ENCODE results near the gene OR9A2.

Gene OR9A2, protein sequence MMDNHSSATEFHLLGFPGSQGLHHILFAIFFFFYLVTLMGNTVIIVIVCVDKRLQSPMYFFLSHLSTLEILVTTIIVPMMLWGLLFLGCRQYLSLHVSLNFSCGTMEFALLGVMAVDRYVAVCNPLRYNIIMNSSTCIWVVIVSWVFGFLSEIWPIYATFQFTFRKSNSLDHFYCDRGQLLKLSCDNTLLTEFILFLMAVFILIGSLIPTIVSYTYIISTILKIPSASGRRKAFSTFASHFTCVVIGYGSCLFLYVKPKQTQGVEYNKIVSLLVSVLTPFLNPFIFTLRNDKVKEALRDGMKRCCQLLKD

DNA sequence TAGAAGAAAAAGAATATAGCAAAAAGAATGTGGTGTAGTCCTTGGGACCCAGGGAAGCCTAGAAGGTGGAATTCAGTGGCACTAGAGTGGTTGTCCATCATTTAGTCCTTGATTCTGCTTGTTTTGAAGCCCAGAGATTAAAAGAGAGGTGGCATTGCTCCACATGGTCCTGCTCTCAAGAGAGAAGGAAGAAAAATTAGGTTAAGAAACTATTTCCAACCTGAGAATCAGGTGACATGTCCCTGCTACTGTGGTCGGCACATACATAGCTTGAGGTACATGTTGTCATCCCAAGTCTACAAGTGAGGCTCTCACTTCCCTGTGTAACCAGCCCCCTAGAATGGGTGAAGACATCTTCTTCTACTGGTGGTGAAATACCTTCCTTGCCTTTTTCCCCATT lies at the start of gene OR9A2:
TSS of gene OR9A2 (minus strand) at position 101 of the 400 bp plus-strand sequence. CDS start at position 101, 0 bp downstream.
- TF ChIP-seq CTCF (IDR thresholded peaks at IDR 0.05; ENCODE audit: low read depth, low read length, missing control alignments) = no peak
- in situ Hi-C loops (cut with HindIII; ENCODE audit: low sequenced_read_pairs) = no loop called here
- no peak for DNase-seq (ENCODE audit: low read depth)
- H3K4me3 ChIP-seq (ENCODE audit: low read depth, low read length) = no peak within 1 kb of the TSS

- TF ChIP-seq CTCF (IDR thresholded peaks at IDR 0.05; ENCODE audit: low read depth, low read length, missing control alignments) = no peak
- H3K4me3 ChIP-seq (ENCODE audit: low read depth, low read length) = no peak overlapping the region
- no peak for DNase-seq (ENCODE audit: low read depth)
- in situ Hi-C loops (cut with HindIII; ENCODE audit: low sequenced_read_pairs) = no loop called here
Measured at GRCh38 chr7:143074141-143074540, 47.2 kb upstream of the OR9A2 start.

DNA sequence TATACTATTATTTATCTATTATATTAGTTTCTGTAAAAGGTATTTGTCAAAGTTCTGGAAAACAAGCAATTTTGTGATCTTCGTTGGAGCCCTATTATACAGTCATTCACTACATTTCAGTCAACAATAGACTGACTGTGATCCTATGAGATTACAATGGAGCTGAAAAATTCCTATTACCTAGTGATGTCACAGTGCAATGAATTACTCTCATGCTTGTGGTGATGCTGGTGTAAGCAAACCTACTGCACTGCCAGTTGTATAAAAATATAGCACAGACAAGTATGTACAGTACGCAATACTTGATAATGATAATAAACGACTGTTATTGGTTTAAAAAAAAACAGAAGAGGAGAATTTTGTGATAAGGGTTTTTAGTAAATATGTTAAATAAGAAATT lies 46.6 kb upstream of the OR9A2 start:
- in situ Hi-C loops (cut with HindIII; ENCODE audit: low sequenced_read_pairs) = no loop called here
- no peak overlapping the region for H3K4me3 ChIP-seq (ENCODE audit: low read depth, low read length)
- DNase-seq (ENCODE audit: low read depth) = no peak
- no peak for TF ChIP-seq CTCF (IDR thresholded peaks at IDR 0.05; ENCODE audit: low read depth, low read length, missing control alignments)

DNA sequence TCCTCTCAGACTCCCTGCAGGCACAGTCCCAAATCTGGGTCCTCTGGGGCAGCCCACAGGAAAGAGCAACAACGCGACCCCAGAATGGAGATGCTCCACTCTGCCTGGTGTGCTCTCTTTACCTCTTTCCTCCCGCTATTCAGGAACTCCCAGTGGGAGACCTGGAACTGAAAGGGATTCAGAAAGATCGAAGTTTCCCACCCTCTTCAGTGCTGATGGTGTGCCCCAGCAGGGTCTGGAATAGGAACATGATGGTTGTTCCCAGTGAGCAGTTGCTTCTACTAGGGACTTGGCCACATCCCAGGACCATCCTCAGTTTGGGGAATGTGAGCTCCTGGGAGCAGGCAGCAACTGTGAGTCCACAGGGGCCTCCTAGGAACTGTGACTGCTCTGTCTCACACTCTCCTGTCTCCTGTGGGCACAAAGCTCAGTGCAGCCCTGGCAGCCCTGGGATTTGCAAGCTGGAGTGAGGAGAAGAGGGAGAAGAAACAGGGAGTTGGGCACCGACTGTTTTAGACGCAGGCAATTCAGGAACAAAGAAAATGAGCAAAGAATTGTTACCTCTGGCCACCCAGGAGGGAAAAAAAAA lies 43.1 kb upstream of the OR9A2 start:
- in situ Hi-C loops (cut with HindIII; ENCODE audit: low sequenced_read_pairs) = no loop called here
- H3K4me3 ChIP-seq (ENCODE audit: low read depth, low read length) = no peak overlapping the region
- no peak for TF ChIP-seq CTCF (IDR thresholded peaks at IDR 0.05; ENCODE audit: low read depth, low read length, missing control alignments)
- DNase-seq (ENCODE audit: low read depth) = no peak

GRCh38 chr7:143068446-143068845 lies 41.5 kb upstream of the OR9A2 start:
- no peak for TF ChIP-seq CTCF (IDR thresholded peaks at IDR 0.05; ENCODE audit: low read depth, low read length, missing control alignments)
- no peak for DNase-seq (ENCODE audit: low read depth)
- in situ Hi-C loops (cut with HindIII; ENCODE audit: low sequenced_read_pairs) = no loop called here
- H3K4me3 ChIP-seq (ENCODE audit: low read depth, low read length) = no peak overlapping the region

- in situ Hi-C loops (cut with HindIII; ENCODE audit: low sequenced_read_pairs) = no loop called here
Measured at GRCh38 chr7:143063741-143064140, 36.8 kb upstream of the OR9A2 start.

More at GRCh38 chr7:143063741-143064140, 36.8 kb upstream of the OR9A2 start:
- no peak for DNase-seq (ENCODE audit: low read depth)
- no peak overlapping the region for H3K4me3 ChIP-seq (ENCODE audit: low read depth, low read length)
- no peak for TF ChIP-seq CTCF (IDR thresholded peaks at IDR 0.05; ENCODE audit: low read depth, low read length, missing control alignments)
